Peyer's patch (tissue), 4 donors: ENCODE results near the gene VWA1. TPM values are rescaled to one million over a fixed set of nuclear protein-coding genes. Genes with fewer than 3 reads are reported as not detected.

ENCODE experiments used
- DNase-seq, 3 donors: peaks; one replicate each; pipeline ENCODE4 v3.0.0-alpha.2; 2017 to 2019
- H3K27ac ChIP-seq, 4 donors: fragments of 200-600 bp; sonication (generic); one replicate each; pipeline ENCODE4 v1.5.1; 2016 to 2019
- H3K27me3 ChIP-seq, 2 donors: fragments of 200-600 bp; sonication (generic); one replicate each; pipeline ENCODE4 v1.5.1; 2019
- H3K36me3 ChIP-seq, 3 donors: fragments of 200-600 bp; sonication (generic); one replicate each; pipeline ENCODE4 v1.5.1; 2016 to 2019
- H3K4me1 ChIP-seq, 4 donors: fragments of 200-600 bp; sonication (generic); one replicate each; pipeline ENCODE4 v1.5.1; 2016 to 2019
- H3K4me3 ChIP-seq, 4 donors: fragments of 200-600 bp; sonication (generic); 1 replicate in 3 of 4; 2 replicates in 1 of 4; pipeline ENCODE4 v1.5.1; 2016 to 2019; ENCODE audit warnings: mild to moderate bottlenecking in 1 of 4
- H3K9me3 ChIP-seq, 4 donors: fragments of 200-600 bp; sonication (generic); one replicate each; pipeline ENCODE4 v1.5.1; 2016 to 2019; ENCODE audit warnings: mild to moderate bottlenecking in 1 of 4
- POLR2A ChIP-seq, 2 donors: fragments of 450-650 bp; IDR thresholded peaks; one replicate each; pipeline ENCODE4 v1.5.1; 2017; ENCODE audit warnings: antibody characterized with exemption in 2 of 2, mild to moderate bottlenecking in 2 of 2, moderate library complexity in 2 of 2
- total RNA-seq, 4 donors: library from RNA; depleted of rRNA; stranded (reverse); fragments of >200 nt; gene quantifications; one replicate each; pipeline ENCODE4 v1.1.0, GENCODE V29; 2016
- TF ChIP-seq, protein P1 (sequence below), 6 experiments: fragments of 450-650 bp in 4 of 6; fragments of 200-600 bp in 2 of 6; sonication (generic) in 1 of 6; IDR thresholded peaks; one replicate each; pipeline ENCODE4 v1.5.1; 2017 to 2019; ENCODE audit warnings: antibody characterized with exemption in 6 of 6, mild to moderate bottlenecking in 3 of 6, moderate library complexity in 1 of 6

The VWA1 gene
- total RNA-seq, 4 donors from 2014 or later, result 3.2 to 14.0 (median 6.7) TPM

DNA sequence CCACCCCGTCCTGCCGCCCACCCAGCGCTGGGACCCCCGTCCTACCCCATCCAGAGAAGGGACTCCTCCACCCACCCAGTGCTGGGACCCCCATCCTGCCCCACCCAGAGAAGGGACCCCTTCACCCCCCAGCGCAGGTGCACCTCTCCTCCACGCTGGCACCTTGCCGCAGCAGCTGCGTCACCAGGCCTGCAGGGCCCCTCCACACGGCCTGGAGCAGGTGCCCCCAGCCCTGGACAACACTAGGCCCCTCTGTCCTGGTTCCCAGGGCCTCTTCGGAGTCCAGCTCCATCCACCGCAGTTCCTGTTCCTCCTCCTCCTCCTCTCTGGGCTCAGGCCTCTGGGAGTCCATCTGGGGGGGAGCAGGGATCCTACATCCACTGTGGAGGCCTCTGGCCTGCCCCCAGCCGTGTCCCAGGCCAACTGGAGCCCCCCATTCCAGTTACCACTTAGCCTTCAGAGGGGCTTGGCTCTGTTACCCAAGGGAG is 14.8 kb upstream of the VWA1 start:
- Histone ChIP-seq H3K36me3 (no peaks in the 10 kb centered on the region), H3K27me3 (no peaks in the 10 kb centered on the region), H3K27ac (peak overlapping the region in 1 of 4 donors; percentile 49), H3K4me3 (peak overlapping the region in 3 of 4 donors; percentile 22 to 41 (median 39)), H3K4me1 (peaks cover 0 to 16% (median 4%) of the 10 kb centered on the region in 4 donors), H3K9me3 (no peaks in the 10 kb centered on the region)
- TF ChIP-seq, protein P1, sequence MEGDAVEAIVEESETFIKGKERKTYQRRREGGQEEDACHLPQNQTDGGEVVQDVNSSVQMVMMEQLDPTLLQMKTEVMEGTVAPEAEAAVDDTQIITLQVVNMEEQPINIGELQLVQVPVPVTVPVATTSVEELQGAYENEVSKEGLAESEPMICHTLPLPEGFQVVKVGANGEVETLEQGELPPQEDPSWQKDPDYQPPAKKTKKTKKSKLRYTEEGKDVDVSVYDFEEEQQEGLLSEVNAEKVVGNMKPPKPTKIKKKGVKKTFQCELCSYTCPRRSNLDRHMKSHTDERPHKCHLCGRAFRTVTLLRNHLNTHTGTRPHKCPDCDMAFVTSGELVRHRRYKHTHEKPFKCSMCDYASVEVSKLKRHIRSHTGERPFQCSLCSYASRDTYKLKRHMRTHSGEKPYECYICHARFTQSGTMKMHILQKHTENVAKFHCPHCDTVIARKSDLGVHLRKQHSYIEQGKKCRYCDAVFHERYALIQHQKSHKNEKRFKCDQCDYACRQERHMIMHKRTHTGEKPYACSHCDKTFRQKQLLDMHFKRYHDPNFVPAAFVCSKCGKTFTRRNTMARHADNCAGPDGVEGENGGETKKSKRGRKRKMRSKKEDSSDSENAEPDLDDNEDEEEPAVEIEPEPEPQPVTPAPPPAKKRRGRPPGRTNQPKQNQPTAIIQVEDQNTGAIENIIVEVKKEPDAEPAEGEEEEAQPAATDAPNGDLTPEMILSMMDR (IDR thresholded peaks at IDR 0.05), result no peak
- DNase-seq, result no peak

- Histone ChIP-seq H3K36me3 (no peaks in the 10 kb centered on the region), H3K27ac (peak within 1 kb of the TSS in 1 of 4 donors; percentile 49), H3K4me3 (peak within 1 kb of the TSS in 3 of 4 donors; percentile 22 to 41 (median 39)), H3K4me1 (peaks cover 0 to 16% (median 4%) of the 10 kb centered on the region in 4 donors), H3K27me3 (no peaks in the 10 kb centered on the region), H3K9me3 (no peaks in the 10 kb centered on the region)
- DNase-seq, result no peak
- no peak for TF ChIP-seq POLR2A (IDR thresholded peaks at IDR 0.05)
- TF ChIP-seq, protein P1 (IDR thresholded peaks at IDR 0.05), result no peak
These were observed 14.2 kb upstream of the VWA1 start, which contains the start of gene ANKRD65 for GRCh38 chr1:1421147-1421906. TSS of gene ANKRD65 (minus strand) at chr1:1421276. CDS start at chr1:1421005, 271 bp downstream.

DNA sequence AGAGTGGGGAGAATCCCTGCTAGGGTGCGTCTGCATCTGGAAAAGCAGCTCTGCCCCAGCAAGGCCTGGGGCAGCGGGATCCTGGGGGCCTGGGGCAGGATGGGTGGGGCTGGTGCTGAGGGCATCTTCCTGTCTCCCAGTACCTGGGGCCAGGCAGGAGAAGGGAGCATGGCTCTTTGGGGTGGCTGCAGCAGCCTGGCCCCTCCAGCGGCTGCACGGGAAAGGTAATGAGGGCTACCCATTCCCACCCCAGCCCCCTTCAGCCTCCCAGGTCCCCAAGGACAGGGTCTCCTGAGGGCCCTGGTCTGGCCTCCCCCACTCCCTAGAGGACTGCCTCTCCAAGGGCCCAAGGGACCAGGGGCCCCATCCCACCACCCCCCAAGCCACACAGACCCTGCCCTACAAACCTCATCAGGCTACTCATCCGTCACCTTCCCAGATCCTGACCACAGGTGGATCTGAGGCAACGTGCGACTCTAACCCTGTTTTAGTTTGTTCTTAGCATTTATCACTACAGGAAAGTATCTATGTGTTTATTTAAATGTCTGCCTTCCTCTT is 13.5 kb upstream of the VWA1 start:
- no peak for TF ChIP-seq POLR2A (IDR thresholded peaks at IDR 0.05)
- TF ChIP-seq, protein P1 (IDR thresholded peaks at IDR 0.05), result no peak
- Histone ChIP-seq H3K36me3 (no peaks in the 10 kb centered on the region), H3K27ac (peak overlapping the region in 1 of 4 donors; percentile 49), H3K9me3 (no peaks in the 10 kb centered on the region), H3K27me3 (no peaks in the 10 kb centered on the region), H3K4me3 (no peak overlapping the region), H3K4me1 (peaks cover 0 to 16% (median 4%) of the 10 kb centered on the region in 4 donors)
- no peak for DNase-seq

- Histone ChIP-seq H3K4me3 (no peak overlapping the region), H3K27me3 (no peaks in the 10 kb centered on the region), H3K9me3 (no peaks in the 10 kb centered on the region), H3K27ac (no peak overlapping the region), H3K36me3 (no peaks in the 10 kb centered on the region), H3K4me1 (peaks cover 0 to 16% (median 6%) of the 10 kb centered on the region in 4 donors)
- peak in 1 of 3 donors; percentile 18 for DNase-seq
- no peak for TF ChIP-seq POLR2A (IDR thresholded peaks at IDR 0.05)
- TF ChIP-seq, protein P1 (IDR thresholded peaks at IDR 0.05), result no peak
These were observed 12.8 kb upstream of the VWA1 start for GRCh38 chr1:1422465-1423244.

DNA sequence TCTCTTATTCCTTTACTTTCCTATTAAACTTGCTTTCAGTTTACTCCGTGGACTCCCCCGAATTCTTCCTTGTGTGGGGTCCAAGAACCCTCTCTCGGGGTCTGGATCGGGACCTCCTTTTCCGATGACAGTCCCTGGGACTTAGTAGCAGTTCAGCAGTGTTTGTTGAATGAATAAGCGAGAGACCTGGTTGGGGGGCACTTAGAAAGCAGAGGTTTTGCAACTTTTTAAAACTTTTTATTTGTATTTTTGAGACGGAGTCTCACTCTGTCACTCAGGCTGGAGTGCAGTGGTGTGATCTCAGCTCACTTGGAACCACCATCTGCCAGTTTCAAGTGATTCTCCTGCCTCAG is 12.3 kb upstream of the VWA1 start:
- no peak for DNase-seq
- Histone ChIP-seq H3K27ac (no peak overlapping the region), H3K27me3 (no peaks in the 10 kb centered on the region), H3K9me3 (no peaks in the 10 kb centered on the region), H3K4me3 (no peak overlapping the region), H3K4me1 (peaks cover 0 to 16% (median 6%) of the 10 kb centered on the region in 4 donors), H3K36me3 (no peaks in the 10 kb centered on the region)
- no peak for TF ChIP-seq POLR2A (IDR thresholded peaks at IDR 0.05)
- TF ChIP-seq, protein P1 (IDR thresholded peaks at IDR 0.05), result no peak
